Renal pelvis (tissue), 12 donors: ENCODE measurements around the gene FAM72B. TPM values are rescaled to one million over a fixed set of nuclear protein-coding genes. Genes with fewer than 3 reads are reported as not detected.
"Not testable (repeated sequence)": the region's sequence is repeated elsewhere in the genome, so short reads cannot be mapped to it uniquely, and the experiment has no call there.

Source experiments
- DNase-seq: peaks from one replicate; pipeline ENCODE4 v3.0.0-alpha.2; 2013
- long read RNA-seq, 16 experiments: transcript quantifications; one replicate each; lab custom pipeline, GENCODE V29; 2026
- polyA plus RNA-seq, 3 donors: library from polyadenylated mRNA; unstranded; fragments of 120-200 nt; gene quantifications; one replicate each; pipeline ENCODE4 v1.2.1, GENCODE V29; 2013; ENCODE audit not compliant: insufficient read length in 3 of 3

Gene FAM72B
- polyA plus RNA-seq, result 1 to 10 TPM; 4.0 to 4.6 (median 4.1) TPM
- long read RNA-seq, donor 1, result 0 reads
- long read RNA-seq, donor 2, partial matches to known transcripts, result 0 of 3 reads
- long read RNA-seq, donor 2, other reads (novel, unspliced or antisense), result 0 of 3 reads
- long read RNA-seq, donor 3, partial matches to known transcripts, result 0 of 2 reads
- long read RNA-seq, donor 3, other reads (novel, unspliced or antisense), result 0 of 2 reads
- long read RNA-seq, donor 4, result 0 reads
- long read RNA-seq, donor 5, partial matches to known transcripts, result 9 of 10 reads
- long read RNA-seq, donor 5, other reads (novel, unspliced or antisense), result 0 of 10 reads
- long read RNA-seq, donor 6, partial matches to known transcripts, result 0 of 1 reads
- long read RNA-seq, donor 6, other reads (novel, unspliced or antisense), result 0 of 1 reads
- long read RNA-seq, donor 7, partial matches to known transcripts, result 0 of 1 reads
- long read RNA-seq, donor 7, other reads (novel, unspliced or antisense), result 0 of 1 reads
- long read RNA-seq, donor 8, result 0 reads
- long read RNA-seq, donor 9, partial matches to known transcripts, result 0 of 3 reads
- long read RNA-seq, donor 9, other reads (novel, unspliced or antisense), result 0 of 3 reads
- long read RNA-seq, donor 10, partial matches to known transcripts, result 0 of 2 reads
- long read RNA-seq, donor 10, other reads (novel, unspliced or antisense), result 0 of 2 reads
- long read RNA-seq, donor 11, partial matches to known transcripts, result 0 of 1 reads
- long read RNA-seq, donor 11, other reads (novel, unspliced or antisense), result 0 of 1 reads
- long read RNA-seq, donor 12, partial matches to known transcripts, result 0 of 2 reads
- long read RNA-seq, donor 12, other reads (novel, unspliced or antisense), result 0 of 2 reads
- long read RNA-seq, donor 13, result 0 reads
- long read RNA-seq, donor 14, result 0 reads
- long read RNA-seq, donor 15, partial matches to known transcripts, result 0 of 1 reads
- long read RNA-seq, donor 15, other reads (novel, unspliced or antisense), result 0 of 1 reads
- long read RNA-seq, donor 16, partial matches to known transcripts, result 0 of 2 reads
- long read RNA-seq, donor 16, other reads (novel, unspliced or antisense), result 0 of 2 reads

DNA sequence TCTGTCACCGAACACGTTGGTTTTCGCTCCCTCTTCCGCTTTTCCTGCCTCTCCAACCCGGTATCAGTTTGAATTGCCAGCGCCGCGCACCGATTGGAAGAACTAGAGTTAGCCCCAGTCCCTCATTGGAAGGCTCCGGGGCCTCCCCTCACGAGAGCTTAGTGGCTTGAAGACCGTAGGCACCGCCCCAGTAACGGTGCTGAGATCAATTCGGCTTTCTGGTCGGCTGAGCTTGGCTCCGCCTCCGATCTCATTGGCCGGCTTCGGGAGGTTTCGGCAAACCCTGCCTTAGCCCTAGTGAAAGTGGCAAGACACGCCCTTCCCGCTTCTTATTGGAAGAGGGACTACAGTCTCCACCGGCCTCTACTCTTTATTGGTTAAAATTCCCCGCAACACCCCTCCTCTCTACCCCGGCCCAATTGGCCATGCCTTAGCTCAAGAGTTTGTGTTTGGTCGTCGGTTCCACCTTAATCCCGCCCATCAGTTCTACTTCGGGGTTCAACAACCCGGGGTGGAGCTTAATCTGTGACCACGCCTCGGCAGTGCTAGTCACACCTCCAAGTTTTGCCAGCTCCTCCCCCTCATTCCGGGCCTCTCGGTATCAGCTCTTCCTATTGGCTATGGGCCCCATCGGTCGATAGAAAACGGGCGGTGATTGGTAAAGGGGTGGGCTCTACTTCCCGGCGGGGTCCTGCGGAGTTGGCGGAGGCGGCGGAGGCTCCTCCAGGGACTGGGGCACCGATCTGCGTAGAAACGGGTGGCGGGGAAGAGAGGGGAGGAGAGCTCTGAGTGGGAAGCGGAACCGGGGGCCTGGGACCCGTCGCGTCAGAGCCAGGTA is at the start of gene FAM72B, which contains the start of gene SRGAP2C:
Gene FAM72B (minus strand): TSS at position 51 of the 838 bp plus-strand sequence. CDS start 851 bp downstream, outside the sequence.
Gene SRGAP2C (plus strand): TSS at position 686 of the 838 bp plus-strand sequence. CDS start 2,472 bp downstream, outside the sequence.
- DNase-seq, result peak; percentile 93

- not testable (repeated sequence) for DNase-seq
Observed at GRCh38 chr1:121232445-121233125, 48.4 kb upstream of the FAM72B start.

GRCh38 chr1:121230636-121231035 is 46.5 kb upstream of the FAM72B start:
- not testable (repeated sequence) for DNase-seq

- DNase-seq, result not testable (repeated sequence)
Observed at GRCh38 chr1:121227544-121228330, 43.6 kb upstream of the FAM72B start.

DNA sequence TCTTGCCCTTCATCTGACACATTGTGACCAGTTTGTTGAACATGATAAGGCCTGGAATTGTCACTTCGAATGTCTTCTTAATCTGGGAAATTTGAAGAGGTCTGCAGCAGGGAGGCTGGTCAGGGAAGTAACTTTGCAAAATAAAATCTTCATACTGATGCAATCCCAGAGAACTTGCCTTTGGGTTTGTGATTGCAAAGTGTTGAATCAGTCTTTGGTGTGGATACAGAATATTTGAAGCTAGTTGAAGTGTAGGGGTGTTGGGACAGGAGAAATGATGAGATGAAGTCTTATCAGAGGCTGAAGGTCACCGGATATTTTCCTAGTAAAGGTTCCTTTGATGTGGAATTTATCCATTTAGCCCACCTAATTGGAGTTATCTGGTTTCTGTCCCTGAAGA is 42.8 kb upstream of the FAM72B start:
- DNase-seq, result not testable (repeated sequence)

GRCh38 chr1:121226295-121226904 is 42.3 kb upstream of the FAM72B start:
- not testable (repeated sequence) for DNase-seq

DNA sequence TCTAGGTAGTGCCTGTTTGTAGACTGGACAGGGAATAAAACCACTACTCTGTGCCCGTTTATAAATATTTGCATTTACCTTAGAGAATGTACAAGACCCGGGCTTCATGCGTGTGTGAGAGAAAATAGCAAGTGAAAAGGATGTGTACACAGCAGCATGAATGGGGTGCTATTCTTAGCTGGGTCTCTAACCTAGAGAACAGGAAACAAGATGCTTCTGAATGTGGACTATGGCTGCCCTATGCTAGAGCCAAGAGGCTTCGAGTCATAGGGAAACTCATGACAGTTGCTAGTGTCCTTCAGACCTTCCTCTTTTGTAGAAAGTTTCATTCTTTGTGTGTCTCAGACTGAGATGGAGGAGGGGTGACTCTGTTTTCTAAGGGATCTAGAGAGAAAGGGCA is 40.6 kb upstream of the FAM72B start:
- not testable (repeated sequence) for DNase-seq

GRCh38 chr1:121221770-121222169 is 37.6 kb upstream of the FAM72B start:
- not testable (repeated sequence) for DNase-seq

- DNase-seq, result not testable (repeated sequence)
Observed at GRCh38 chr1:121216676-121217075, 32.5 kb upstream of the FAM72B start.

DNA sequence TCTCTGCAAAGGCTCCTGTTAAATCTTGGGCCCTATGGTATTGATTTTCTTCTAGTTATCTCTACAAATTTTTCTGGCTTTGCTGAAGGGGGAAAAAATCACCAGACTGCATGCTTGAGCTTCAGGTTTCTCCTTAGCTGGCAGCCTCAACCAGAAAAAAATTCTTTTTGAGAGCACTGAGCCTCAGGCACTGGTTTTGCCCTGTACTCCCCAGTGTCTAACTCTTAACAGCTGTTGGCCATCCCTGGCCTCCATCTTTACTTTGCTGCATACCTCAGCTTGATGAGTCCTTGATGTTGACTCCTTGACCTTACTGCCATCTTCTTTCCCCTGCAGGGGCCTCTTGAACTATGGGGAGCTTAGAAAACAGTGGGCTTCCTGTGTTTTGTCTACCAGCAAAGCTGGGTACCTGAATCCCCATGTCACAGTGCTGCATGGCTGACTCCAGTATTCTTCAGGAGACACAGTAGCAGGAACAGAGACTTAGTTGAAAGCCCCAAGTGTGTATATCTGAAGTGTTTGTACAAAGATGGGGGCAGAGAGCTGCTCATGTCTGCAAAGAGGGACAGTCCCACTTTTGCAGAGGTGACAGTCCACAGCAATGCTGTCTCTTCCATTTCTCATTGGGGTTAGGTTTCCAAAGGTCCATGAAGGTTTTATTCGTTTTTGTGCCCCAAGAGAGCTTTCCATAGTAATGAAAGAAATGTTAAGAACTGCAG is 31.7 kb upstream of the FAM72B start:
- DNase-seq, result not testable (repeated sequence)

GRCh38 chr1:121214544-121215156 is 30.5 kb upstream of the FAM72B start:
- DNase-seq, result not testable (repeated sequence)

DNA sequence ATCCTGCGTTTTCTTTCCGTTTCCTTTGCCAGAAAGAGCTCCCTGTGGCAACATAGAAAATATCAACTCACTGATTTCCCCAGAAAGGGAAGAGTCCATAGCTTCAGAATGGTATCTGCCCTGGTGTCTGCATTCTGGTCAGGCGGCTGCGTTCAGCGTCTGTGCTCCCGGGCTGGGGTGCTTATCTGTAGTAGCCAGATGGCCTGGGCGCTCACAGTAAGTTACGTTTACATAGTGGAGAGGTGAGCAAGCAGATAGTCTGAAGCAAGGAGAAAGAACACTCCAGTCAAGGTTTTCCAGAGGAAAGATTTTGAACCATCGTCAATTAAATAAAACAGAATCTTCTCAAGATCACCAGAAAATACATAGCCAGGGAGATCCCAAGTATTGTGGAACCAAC is 29.4 kb upstream of the FAM72B start:
- not testable (repeated sequence) for DNase-seq

DNA sequence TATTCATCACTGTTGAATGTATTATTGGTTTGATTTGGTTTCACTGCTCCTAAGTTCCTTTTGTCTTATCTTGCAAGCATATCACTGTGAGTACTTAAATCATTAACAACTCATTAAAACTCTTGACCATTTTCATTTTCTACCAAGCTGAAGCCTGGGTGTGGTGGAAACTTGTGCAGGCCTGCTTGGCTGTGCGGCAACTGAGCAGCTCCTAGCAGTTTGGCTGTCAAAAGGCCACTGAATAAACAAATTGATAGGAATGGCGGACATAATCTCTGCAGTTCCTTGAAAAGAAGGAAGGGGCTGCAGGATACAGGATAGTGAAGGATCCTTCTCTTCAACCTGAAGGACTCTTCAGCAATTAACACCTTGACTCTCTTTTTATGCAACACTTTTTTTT is 26.6 kb upstream of the FAM72B start:
- not testable (repeated sequence) for DNase-seq

DNA sequence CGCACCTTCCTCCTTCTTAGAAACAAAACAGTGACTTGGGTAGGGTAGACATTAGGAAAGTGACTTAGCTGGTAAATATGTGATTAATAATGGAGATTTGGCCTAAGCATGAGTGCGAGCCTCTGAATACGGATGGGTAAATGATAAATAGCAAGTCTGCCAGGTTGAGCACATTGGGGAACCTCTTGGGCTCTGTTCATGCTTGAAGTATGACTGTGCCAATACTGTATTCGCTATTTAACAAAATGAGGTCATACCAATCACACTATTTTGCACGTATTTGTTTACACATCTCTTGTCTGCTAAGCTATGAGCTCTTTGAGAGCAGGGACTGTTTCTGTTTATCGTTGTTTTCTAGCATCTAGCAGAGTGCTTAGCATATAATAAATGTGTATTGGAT is 24.2 kb upstream of the FAM72B start:
- DNase-seq, result not testable (repeated sequence)

DNA sequence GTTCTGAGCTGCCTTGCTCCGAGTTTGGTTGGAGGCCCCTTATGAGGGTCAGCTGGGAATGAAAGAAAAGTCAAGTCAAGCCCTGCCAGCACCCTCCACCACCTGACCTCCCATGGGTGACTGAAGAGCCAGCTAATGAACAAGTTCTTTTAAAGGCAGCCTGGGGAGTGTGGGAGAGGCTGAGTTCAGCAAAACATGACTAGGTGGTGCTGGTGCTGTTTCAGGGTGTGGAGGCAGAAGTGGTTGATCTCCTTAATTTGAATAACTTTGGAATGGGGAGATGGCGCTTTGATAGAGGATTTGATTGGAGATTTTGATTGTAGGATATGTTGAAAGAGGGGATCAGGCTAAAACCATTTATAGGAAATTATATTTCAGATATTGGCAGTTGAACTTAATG is 23.2 kb upstream of the FAM72B start:
- not testable (repeated sequence) for DNase-seq

- not testable (repeated sequence) for DNase-seq
Observed at GRCh38 chr1:121205786-121206711, 21.9 kb upstream of the FAM72B start.

- not testable (repeated sequence) for DNase-seq
Observed at GRCh38 chr1:121202986-121203385, 18.8 kb upstream of the FAM72B start.
